Neural cell (in vitro differentiated cells): ENCODE results near the gene THADA.

Source experiments
- EP300 ChIP-seq: fragments of 450-650 bp; conservative IDR thresholded peaks from 2 replicates; pipeline ENCODE4 v1.6.1; 2014; ENCODE audit warnings: antibody characterized with exemption, mild to moderate bottlenecking, moderate library complexity; ENCODE audit not compliant: poor library complexity, severe bottlenecking
- EZH2 ChIP-seq: fragments of 200-600, 300-800 bp; shearing (Covaris generic), sonication (generic); IDR thresholded peaks from 2 replicates; pipeline ENCODE4 v1.6.1; 2014; ENCODE audit warnings: antibody characterized with exemption, low read length, borderline replicate concordance, mild to moderate bottlenecking; ENCODE audit not compliant: insufficient read depth, poor library complexity, severe bottlenecking
- MXI1 ChIP-seq: fragments of 450-650 bp; conservative IDR thresholded peaks from 2 replicates; pipeline ENCODE4 v1.6.1; 2014; ENCODE audit warnings: antibody characterized with exemption, mild to moderate bottlenecking; ENCODE audit not compliant: poor library complexity, severe bottlenecking
- POLR2AphosphoS5 ChIP-seq: IDR thresholded peaks from 2 replicates; pipeline ENCODE4 v1.6.1; 2012
- SMC3 ChIP-seq: fragments of 450-650 bp; conservative IDR thresholded peaks from 2 replicates; pipeline ENCODE4 v1.6.1; 2014; ENCODE audit warnings: antibody characterized with exemption, mild to moderate bottlenecking, moderate library complexity; ENCODE audit not compliant: poor library complexity
- TAF1 ChIP-seq: IDR thresholded peaks from 2 replicates; pipeline ENCODE4 v1.6.1; 2012; ENCODE audit warnings: low read depth
- TF ChIP-seq, protein P1 (sequence below): fragments of 450-650 bp; IDR thresholded peaks from 2 replicates; pipeline ENCODE4 v1.5.1; 2014; ENCODE audit warnings: antibody characterized with exemption, mild to moderate bottlenecking, moderate library complexity; ENCODE audit not compliant: poor library complexity, severe bottlenecking
- TF ChIP-seq, protein P2 (sequence below): IDR thresholded peaks from 2 replicates; pipeline ENCODE4 v1.6.1; 2012; ENCODE audit warnings: borderline replicate concordance

DNA sequence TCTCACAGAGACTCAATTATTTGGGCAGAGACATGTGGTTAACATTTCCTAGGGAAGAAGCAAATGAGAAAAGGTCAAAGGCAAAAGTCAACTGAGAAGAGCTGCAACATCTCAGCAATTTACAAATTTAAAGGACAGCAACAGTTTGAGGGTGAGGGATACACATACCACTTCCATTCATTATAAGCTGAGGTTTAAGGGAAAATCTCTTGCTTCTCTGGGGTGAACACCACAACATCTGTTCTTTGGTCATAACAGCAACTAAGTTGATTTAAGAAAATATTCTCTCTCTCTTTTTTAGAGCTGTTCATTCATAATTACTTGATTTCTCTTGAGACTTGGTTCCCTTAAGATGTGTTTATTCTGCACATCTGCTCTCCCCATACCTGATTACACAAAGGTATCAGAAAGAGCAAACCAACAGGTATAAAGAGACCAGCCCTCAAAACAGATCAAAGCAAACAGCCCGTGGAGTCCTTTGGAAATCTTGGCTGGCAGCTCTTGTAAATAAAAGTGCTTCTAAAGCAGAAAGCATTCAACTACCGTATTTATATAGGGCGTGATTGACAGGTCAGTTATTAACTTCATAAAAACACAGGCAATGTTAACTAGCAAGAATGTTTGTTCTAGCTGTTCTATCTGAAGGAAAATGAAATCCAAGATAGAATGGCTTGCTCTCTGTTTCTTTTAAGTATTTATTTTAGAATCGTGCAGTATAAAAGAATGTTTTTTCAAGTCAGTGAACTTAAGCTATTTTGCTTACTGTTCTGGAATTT, 132.8 kb downstream of the THADA start:
- TF ChIP-seq MXI1 (no peak), POLR2AphosphoS5 (no peak), TAF1 (no peak), EZH2 (no peak), SMC3 (no peak), EP300 (no peak)
- TF ChIP-seq, protein P1, sequence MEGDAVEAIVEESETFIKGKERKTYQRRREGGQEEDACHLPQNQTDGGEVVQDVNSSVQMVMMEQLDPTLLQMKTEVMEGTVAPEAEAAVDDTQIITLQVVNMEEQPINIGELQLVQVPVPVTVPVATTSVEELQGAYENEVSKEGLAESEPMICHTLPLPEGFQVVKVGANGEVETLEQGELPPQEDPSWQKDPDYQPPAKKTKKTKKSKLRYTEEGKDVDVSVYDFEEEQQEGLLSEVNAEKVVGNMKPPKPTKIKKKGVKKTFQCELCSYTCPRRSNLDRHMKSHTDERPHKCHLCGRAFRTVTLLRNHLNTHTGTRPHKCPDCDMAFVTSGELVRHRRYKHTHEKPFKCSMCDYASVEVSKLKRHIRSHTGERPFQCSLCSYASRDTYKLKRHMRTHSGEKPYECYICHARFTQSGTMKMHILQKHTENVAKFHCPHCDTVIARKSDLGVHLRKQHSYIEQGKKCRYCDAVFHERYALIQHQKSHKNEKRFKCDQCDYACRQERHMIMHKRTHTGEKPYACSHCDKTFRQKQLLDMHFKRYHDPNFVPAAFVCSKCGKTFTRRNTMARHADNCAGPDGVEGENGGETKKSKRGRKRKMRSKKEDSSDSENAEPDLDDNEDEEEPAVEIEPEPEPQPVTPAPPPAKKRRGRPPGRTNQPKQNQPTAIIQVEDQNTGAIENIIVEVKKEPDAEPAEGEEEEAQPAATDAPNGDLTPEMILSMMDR, result no peak
- TF ChIP-seq, protein P2, sequence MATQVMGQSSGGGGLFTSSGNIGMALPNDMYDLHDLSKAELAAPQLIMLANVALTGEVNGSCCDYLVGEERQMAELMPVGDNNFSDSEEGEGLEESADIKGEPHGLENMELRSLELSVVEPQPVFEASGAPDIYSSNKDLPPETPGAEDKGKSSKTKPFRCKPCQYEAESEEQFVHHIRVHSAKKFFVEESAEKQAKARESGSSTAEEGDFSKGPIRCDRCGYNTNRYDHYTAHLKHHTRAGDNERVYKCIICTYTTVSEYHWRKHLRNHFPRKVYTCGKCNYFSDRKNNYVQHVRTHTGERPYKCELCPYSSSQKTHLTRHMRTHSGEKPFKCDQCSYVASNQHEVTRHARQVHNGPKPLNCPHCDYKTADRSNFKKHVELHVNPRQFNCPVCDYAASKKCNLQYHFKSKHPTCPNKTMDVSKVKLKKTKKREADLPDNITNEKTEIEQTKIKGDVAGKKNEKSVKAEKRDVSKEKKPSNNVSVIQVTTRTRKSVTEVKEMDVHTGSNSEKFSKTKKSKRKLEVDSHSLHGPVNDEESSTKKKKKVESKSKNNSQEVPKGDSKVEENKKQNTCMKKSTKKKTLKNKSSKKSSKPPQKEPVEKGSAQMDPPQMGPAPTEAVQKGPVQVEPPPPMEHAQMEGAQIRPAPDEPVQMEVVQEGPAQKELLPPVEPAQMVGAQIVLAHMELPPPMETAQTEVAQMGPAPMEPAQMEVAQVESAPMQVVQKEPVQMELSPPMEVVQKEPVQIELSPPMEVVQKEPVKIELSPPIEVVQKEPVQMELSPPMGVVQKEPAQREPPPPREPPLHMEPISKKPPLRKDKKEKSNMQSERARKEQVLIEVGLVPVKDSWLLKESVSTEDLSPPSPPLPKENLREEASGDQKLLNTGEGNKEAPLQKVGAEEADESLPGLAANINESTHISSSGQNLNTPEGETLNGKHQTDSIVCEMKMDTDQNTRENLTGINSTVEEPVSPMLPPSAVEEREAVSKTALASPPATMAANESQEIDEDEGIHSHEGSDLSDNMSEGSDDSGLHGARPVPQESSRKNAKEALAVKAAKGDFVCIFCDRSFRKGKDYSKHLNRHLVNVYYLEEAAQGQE, result no peak
